Adrenal gland (tissue), 12 donors: Measurements from ENCODE around the gene GPR3. TPM values are rescaled to one million over a fixed set of nuclear protein-coding genes. Genes with fewer than 3 reads are reported as not detected.
A peak's percentile ranks its signal among the peaks of the same experiment; 100 is the strongest.

ENCODE experiments used
- DNase-seq, 7 donors: peaks; one replicate each; pipeline ENCODE4 v3.0.0-alpha.2; 2019 to 2020
- H3K27ac ChIP-seq, 5 donors: fragments of 200-600 bp; sonication (generic) in 4 of 5; 1 replicate in 3 of 5; 2 replicates in 2 of 5; pipeline versions ENCODE4 v1.5.1 to v1.8.0; 2016 to 2020; ENCODE audit warnings: mild to moderate bottlenecking in 1 of 5
- H3K27me3 ChIP-seq: fragments of 200-600 bp; 2 replicates; pipeline ENCODE4 v1.8.0; 2021
- H3K36me3 ChIP-seq, 2 donors: fragments of 200-600 bp; replicated peaks in 1 of 2; 1 replicate in 1 of 2; 2 replicates in 1 of 2; pipeline versions ENCODE4 v1.5.1 to v1.8.0; 2018 to 2022
- H3K4me1 ChIP-seq, 2 donors: fragments of 200-600 bp; replicated peaks in 1 of 2; 1 replicate in 1 of 2; 2 replicates in 1 of 2; pipeline versions ENCODE4 v1.5.1 to v1.8.0; 2018 to 2021
- H3K4me3 ChIP-seq, 4 donors: fragments of 200-600 bp; sonication (generic) in 3 of 4; one replicate each; pipeline ENCODE4 v1.5.1; 2016 to 2018
- H3K9me3 ChIP-seq, 3 donors: fragments of 200-600 bp; sonication (generic) in 1 of 3; replicated peaks in 1 of 3; 1 replicate in 2 of 3; 2 replicates in 1 of 3; pipeline versions ENCODE4 v1.5.1 to v1.8.0; 2016 to 2021
- POLR2A ChIP-seq, 2 donors: fragments of 450-650 bp; IDR thresholded peaks; one replicate each; pipeline ENCODE4 v1.6.1; 2017; ENCODE audit warnings: antibody characterized with exemption in 2 of 2, mild to moderate bottlenecking in 2 of 2, moderate library complexity in 1 of 2
- WGBS, 4 donors: extraction: QIAGEN DNeasy Blood & Tissue Kit in 2 of 4; methylation state at CpG; one replicate each; pipeline versions ENCODE4 v1.1.5 to v1.1.7; 2013 to 2017; 5-methylcytosine and 5-hydroxymethylcytosine counted together
- intact Hi-C, 2 donors: fragments of 100-400 bp; cut with DNase I; formaldehyde crosslinking; loops; one replicate each; pipeline versions ENCODE4 v1.14.1 to v1.15.0; 2022 to 2023
- polyA plus RNA-seq, 3 donors: library from polyadenylated mRNA; stranded (reverse); fragments of 200-250 nt in 2 of 3; fragments of 350-450 nt in 1 of 3; fragmentation: Illumina TruSeq in 1 of 3; extraction: RNeasy Lipid Tissue Mini Kit (QIAGEN cat#74804) in 1 of 3; gene quantifications; one replicate each; pipeline ENCODE4 v1.2.3, GENCODE V29; 2013 to 2014
- total RNA-seq, 9 donors: library from RNA; depleted of rRNA in 4 of 9; stranded (reverse); fragments of >200 nt in 4 of 9; fragments of 120-200 nt in 1 of 9; fragmentation: NEBNext Ultra II Directional in 1 of 9; extraction: Animal tissue kit (Norgen Biotek cat#: 25700) in 1 of 9; gene quantifications; one replicate each; pipeline versions ENCODE4 v1.1.0 to v1.2.4, GENCODE V29; 2013 to 2023
- TF ChIP-seq, protein P1 (sequence below), 6 experiments: fragments of 450-650 bp in 4 of 6; fragments of 200-600 bp in 2 of 6; sonication (generic) in 1 of 6; IDR thresholded peaks; 1 replicate in 5 of 6; 2 replicates in 1 of 6; pipeline versions ENCODE4 v1.5.1 to v1.8.0; 2016 to 2021; ENCODE audit warnings: antibody characterized with exemption in 6 of 6, mild to moderate bottlenecking in 2 of 6, moderate library complexity in 1 of 6
- donor health status: healthy with polysubstance abuse.
- donor health status: Bipolar disorder and iron deficiency.
- donor health status: DM: yes; HTN: yes; CAD: no.
- donor health status: DM: no; HTN: no; CAD: no.
- donor health status: DM: no; HTN: no; CAD: no.
- donor health status: DM: yes; HTN: yes; CAD: no.

GPR3 gene
- total and polyA plus RNA-seq, 12 donors: 0.17 to 2.0 (median 0.64) TPM; not detected in 5

DNA sequence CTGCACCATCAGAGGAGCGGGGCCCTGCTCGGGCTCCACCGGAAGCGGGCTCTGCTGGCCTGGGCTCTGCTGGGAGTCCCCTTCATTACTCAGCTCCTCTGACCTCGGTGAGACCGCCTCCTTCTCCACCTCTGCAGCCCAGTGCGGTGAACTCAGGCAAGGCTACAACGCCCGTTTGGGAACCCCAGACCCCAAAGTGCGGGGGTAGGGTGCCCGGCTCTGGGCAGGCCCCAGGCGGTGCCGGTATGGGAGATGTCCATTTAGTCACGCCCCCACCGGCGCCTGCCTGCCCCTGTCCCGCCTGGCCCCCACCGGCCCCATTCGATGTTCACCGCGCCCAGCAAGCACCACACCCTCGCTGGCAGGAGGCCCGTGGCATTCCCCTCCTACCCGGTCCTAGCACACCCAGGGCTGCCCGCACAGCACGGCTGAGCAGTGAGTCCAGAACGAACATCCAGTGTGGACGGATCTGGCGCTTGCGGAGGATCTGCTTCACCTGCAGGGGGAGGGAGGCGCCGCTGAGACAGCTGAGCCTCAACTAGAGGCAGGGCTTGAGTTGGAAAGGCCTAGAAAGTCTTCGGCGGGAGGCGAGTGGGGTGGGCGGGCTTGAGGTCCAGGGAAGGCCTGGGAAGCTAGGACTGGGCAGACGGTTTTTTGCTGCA, 35.7 kb upstream of the GPR3 start:
- no peaks in the 10 kb centered on the region for H3K9me3 ChIP-seq
- 82 to 83% (median 82%) methylated on average over 19 to 37 of the region's 37 CpGs for WGBS, 4 donors
- peaks cover 0 to 57% of the 10 kb centered on the region in 2 donors for H3K36me3 ChIP-seq
- no peak overlapping the region for H3K27ac ChIP-seq
- H3K27me3 ChIP-seq: no peaks in the 10 kb centered on the region
- peaks cover 0 to 5% of the 10 kb centered on the region in 2 donors for H3K4me1 ChIP-seq
- H3K4me3 ChIP-seq: no peak overlapping the region
- DNase-seq: no peak
- intact Hi-C loops: loop anchor here (5.0 to 10.0 kb wide), 2 partner anchors 36 to 52 kb away; partner anchors contain the start of gene GPR3 (in 2 of the 2)
- TF ChIP-seq POLR2A (IDR thresholded peaks at IDR 0.05): no peak
- TF ChIP-seq, protein P1, sequence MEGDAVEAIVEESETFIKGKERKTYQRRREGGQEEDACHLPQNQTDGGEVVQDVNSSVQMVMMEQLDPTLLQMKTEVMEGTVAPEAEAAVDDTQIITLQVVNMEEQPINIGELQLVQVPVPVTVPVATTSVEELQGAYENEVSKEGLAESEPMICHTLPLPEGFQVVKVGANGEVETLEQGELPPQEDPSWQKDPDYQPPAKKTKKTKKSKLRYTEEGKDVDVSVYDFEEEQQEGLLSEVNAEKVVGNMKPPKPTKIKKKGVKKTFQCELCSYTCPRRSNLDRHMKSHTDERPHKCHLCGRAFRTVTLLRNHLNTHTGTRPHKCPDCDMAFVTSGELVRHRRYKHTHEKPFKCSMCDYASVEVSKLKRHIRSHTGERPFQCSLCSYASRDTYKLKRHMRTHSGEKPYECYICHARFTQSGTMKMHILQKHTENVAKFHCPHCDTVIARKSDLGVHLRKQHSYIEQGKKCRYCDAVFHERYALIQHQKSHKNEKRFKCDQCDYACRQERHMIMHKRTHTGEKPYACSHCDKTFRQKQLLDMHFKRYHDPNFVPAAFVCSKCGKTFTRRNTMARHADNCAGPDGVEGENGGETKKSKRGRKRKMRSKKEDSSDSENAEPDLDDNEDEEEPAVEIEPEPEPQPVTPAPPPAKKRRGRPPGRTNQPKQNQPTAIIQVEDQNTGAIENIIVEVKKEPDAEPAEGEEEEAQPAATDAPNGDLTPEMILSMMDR (IDR thresholded peaks at IDR 0.05): no peak

DNA sequence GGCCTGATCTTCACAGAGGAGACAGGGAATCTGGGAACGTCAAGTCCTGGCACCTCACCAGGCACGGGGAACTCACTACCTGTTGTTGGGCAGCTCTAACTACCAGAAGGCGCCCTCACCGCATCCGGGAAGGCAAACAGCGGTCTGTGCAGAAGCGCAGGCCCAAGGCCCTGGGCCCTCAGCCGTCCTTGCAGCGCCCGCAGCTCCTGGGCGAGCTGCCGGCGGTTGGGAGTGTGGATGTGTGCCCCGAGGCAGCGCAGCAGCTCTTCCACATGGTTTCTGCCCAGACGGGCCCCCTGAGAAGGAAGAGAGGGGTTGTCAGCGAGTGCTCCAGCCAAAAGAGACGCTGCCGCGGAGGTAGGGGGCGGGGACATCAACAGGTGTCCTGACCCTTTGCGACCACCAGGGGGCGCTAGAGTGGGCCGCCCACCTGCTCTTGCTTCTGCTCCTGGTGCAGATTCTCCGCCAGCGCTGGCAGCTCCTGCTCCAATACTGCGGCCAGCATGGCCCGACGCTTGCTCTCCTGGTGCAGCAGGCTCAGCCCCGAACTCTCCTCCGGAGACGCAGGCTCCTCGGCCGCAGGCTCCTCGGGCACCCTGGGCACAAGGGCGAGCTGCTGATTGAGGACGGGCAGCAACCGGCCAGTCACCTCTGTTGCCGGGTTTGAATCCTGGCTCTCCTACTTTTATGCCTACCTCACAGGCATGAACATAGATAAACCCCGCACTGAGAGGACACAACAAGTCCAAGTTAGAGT, 35.0 kb upstream of the GPR3 start:
- peak; percentile 70 to 89 (median 82) for DNase-seq

GRCh38 chr1:27358038-27358927, 34.1 kb upstream of the GPR3 start:
- Histone ChIP-seq H3K36me3 (peaks cover 0 to 72% of the 10 kb centered on the region in 2 donors), H3K9me3 (no peaks in the 10 kb centered on the region), H3K27ac (no peak overlapping the region), H3K4me3 (no peak overlapping the region), H3K4me1 (peaks cover 0 to 5% of the 10 kb centered on the region in 2 donors), H3K27me3 (no peaks in the 10 kb centered on the region)
- no peak for DNase-seq
- TF ChIP-seq POLR2A (IDR thresholded peaks at IDR 0.05): no peak
- TF ChIP-seq, protein P1 (IDR thresholded peaks at IDR 0.05): no peak
- WGBS, 4 donors: 92 to 94% (median 92%) methylated on average over 10 to 21 of the region's 21 CpGs
- intact Hi-C loops: loop anchor here (5.0 to 10.0 kb wide), 2 partner anchors 34 to 53 kb away; partner anchors contain the start of gene GPR3 (in 2 of the 2)

More for the DNA sequence above, 35.0 kb upstream of the GPR3 start:
- Histone ChIP-seq H3K36me3 (peaks cover 0 to 64% of the 10 kb centered on the region in 2 donors), H3K4me3 (peak overlapping the region in 1 of 4 donors; percentile 14), H3K27ac (no peak overlapping the region), H3K27me3 (no peaks in the 10 kb centered on the region), H3K4me1 (peaks cover 0 to 5% of the 10 kb centered on the region in 2 donors), H3K9me3 (no peaks in the 10 kb centered on the region)
- intact Hi-C loops: loop anchor here (5.0 to 10.0 kb wide), 2 partner anchors 35 to 53 kb away; partner anchors contain the start of gene GPR3 (in 2 of the 2)
- 25 to 42% (median 31%) methylated on average over 7 to 40 of the region's 40 CpGs for WGBS, 4 donors
- TF ChIP-seq, protein P1 (IDR thresholded peaks at IDR 0.05): peak; percentile 92 to 99 (median 98)
- TF ChIP-seq POLR2A (IDR thresholded peaks at IDR 0.05): no peak
